Right lobe of liver (tissue), 4 donors: ENCODE results near the gene SEPTIN11.

Experiments used
- CTCF ChIP-seq, 4 donors: fragments of 200-600 bp in 3 of 4; fragments of 450-650 bp in 1 of 4; IDR thresholded peaks; one replicate each; pipeline versions ENCODE4 v1.5.1 to v1.8.0; 2016 to 2022; ENCODE audit warnings: antibody characterized with exemption in 4 of 4, mild to moderate bottlenecking in 2 of 4
- POLR2A ChIP-seq: fragments of 450-650 bp; IDR thresholded peaks from one replicate; pipeline ENCODE4 v1.6.1; 2017; ENCODE audit warnings: antibody characterized with exemption, mild to moderate bottlenecking
- donor health status: DM: no; HTN: no; CAD: no.
- donor health status: DM: no; HTN: no; CAD: no.
- donor health status: DM: no; HTN: yes; CAD: no.

- no peak for TF ChIP-seq CTCF (IDR thresholded peaks at IDR 0.05)
- TF ChIP-seq POLR2A = no peak
Measured at GRCh38 chr4:76930685-76931084, 18.9 kb upstream of the SEPTIN11 start.
